Upper lobe of right lung (tissue), 1 donor: Measurements from ENCODE around the gene TMLHE. TPM values are rescaled to one million over a fixed set of nuclear protein-coding genes. Genes with fewer than 3 reads are reported as not detected.
"Not testable (repeated sequence)": the region's sequence is repeated elsewhere in the genome, so short reads cannot be mapped to it uniquely, and the experiment has no call there.

Experiments used
- ATAC-seq: fragments of 200-7000 bp; cut with Tn5 transposase; one replicate; pipeline ENCODE4 v1.9.1; 2020; ENCODE audit warnings: mild to moderate bottlenecking, moderate library complexity
- DNase-seq: peaks from one replicate; pipeline ENCODE4 v3.0.0-alpha.2; 2020
- H3K27ac ChIP-seq: fragments of 200-600 bp; one replicate; pipeline ENCODE4 v1.8.0; 2022
- H3K27me3 ChIP-seq: fragments of 200-600 bp; one replicate; pipeline ENCODE4 v1.8.0; 2022; ENCODE audit warnings: mild to moderate bottlenecking
- H3K36me3 ChIP-seq: fragments of 200-600 bp; one replicate; pipeline ENCODE4 v1.8.0; 2022
- H3K4me1 ChIP-seq: fragments of 200-600 bp; one replicate; pipeline ENCODE4 v1.8.0; 2022
- H3K4me3 ChIP-seq: fragments of 200-600 bp; one replicate; pipeline ENCODE4 v1.8.0; 2022; ENCODE audit warnings: mild to moderate bottlenecking
- H3K9me3 ChIP-seq: fragments of 200-600 bp; one replicate; pipeline ENCODE4 v1.8.0; 2022
- CTCF ChIP-seq: fragments of 200-600 bp; IDR thresholded peaks from one replicate; pipeline ENCODE4 v1.8.0; 2022; ENCODE audit warnings: antibody characterized with exemption
- intact Hi-C: fragments of 100-400 bp; cut with DNase I; formaldehyde crosslinking; loops from one replicate; pipeline ENCODE4 v1.11.0; 2022
- total RNA-seq: library from RNA; stranded (reverse); fragmentation: NEBNext Ultra II Directional; extraction: Animal tissue kit (Norgen Biotek cat#: 25700); gene quantifications from one replicate; pipeline ENCODE4 v1.2.1, GENCODE V29; 2021
- donor health status: DM: no; HTN: yes; CAD: no; lungs with severe emphysema.

Gene TMLHE
- total RNA-seq, 1 donor from 2014 or later, result 14.2 TPM

- ATAC-seq (no peak), DNase-seq (no peak)
- Histone ChIP-seq H3K27ac (no peak overlapping the region), H3K9me3 (peaks cover 5% of the 10 kb centered on the region), H3K36me3 (no peaks in the 10 kb centered on the region), H3K4me1 (no peaks in the 10 kb centered on the region), H3K4me3 (no peak overlapping the region), H3K27me3 (no peaks in the 10 kb centered on the region)
- intact Hi-C loops, result no loop called here
- no peak for TF ChIP-seq CTCF
These were observed 20.4 kb downstream of the TMLHE start for GRCh38 chrX:155592331-155592730.

GRCh38 chrX:155577682-155578081 lies 35.1 kb downstream of the TMLHE start:
- DNase-seq, result no peak
- ATAC-seq, result no peak
- H3K27ac ChIP-seq, result no peak overlapping the region
- H3K9me3 ChIP-seq, result no peaks in the 10 kb centered on the region
- H3K27me3 ChIP-seq, result no peaks in the 10 kb centered on the region
- no peaks in the 10 kb centered on the region for H3K4me1 ChIP-seq
- no peak overlapping the region for H3K4me3 ChIP-seq
- intact Hi-C loops, result no loop called here
- no peak for TF ChIP-seq CTCF
- no peaks in the 10 kb centered on the region for H3K36me3 ChIP-seq

GRCh38 chrX:155563099-155563498 lies 49.7 kb downstream of the TMLHE start:
- Histone ChIP-seq H3K27me3 (no peaks in the 10 kb centered on the region), H3K36me3 (no peaks in the 10 kb centered on the region), H3K4me3 (no peak overlapping the region), H3K9me3 (no peaks in the 10 kb centered on the region), H3K27ac (no peak overlapping the region), H3K4me1 (no peaks in the 10 kb centered on the region)
- no peak for ATAC-seq
- no peak for TF ChIP-seq CTCF
- DNase-seq, result no peak
- intact Hi-C loops, result no loop called here

GRCh38 chrX:155544881-155545280 lies 67.9 kb downstream of the TMLHE start:
- TF ChIP-seq CTCF, result no peak
- intact Hi-C loops, result no loop called here
- H3K27ac ChIP-seq, result no peak overlapping the region

GRCh38 chrX:155535866-155536265 lies 76.9 kb downstream of the TMLHE start:
- no peak for TF ChIP-seq CTCF
- H3K36me3 ChIP-seq, result no peaks in the 10 kb centered on the region
- H3K27ac ChIP-seq, result no peak overlapping the region
- no peak overlapping the region for H3K4me3 ChIP-seq
- H3K27me3 ChIP-seq, result no peaks in the 10 kb centered on the region
- H3K4me1 ChIP-seq, result no peaks in the 10 kb centered on the region
- no peaks in the 10 kb centered on the region for H3K9me3 ChIP-seq
- ATAC-seq, result no peak
- DNase-seq, result no peak
- intact Hi-C loops, result no loop called here

More at GRCh38 chrX:155544881-155545280, 67.9 kb downstream of the TMLHE start:
- H3K4me1 ChIP-seq, result no peaks in the 10 kb centered on the region
- no peaks in the 10 kb centered on the region for H3K27me3 ChIP-seq
- H3K9me3 ChIP-seq, result no peaks in the 10 kb centered on the region
- no peaks in the 10 kb centered on the region for H3K36me3 ChIP-seq
- DNase-seq (no peak), ATAC-seq (no peak)
- no peak overlapping the region for H3K4me3 ChIP-seq

GRCh38 chrX:155534800-155535199 lies 78.0 kb downstream of the TMLHE start:
- Histone ChIP-seq H3K4me1 (no peaks in the 10 kb centered on the region), H3K27ac (no peak overlapping the region), H3K4me3 (no peak overlapping the region), H3K36me3 (no peaks in the 10 kb centered on the region), H3K9me3 (no peaks in the 10 kb centered on the region), H3K27me3 (no peaks in the 10 kb centered on the region)
- DNase-seq (no peak), ATAC-seq (no peak)
- TF ChIP-seq CTCF, result no peak
- intact Hi-C loops, result no loop called here

- intact Hi-C loops, H3K27me3 ChIP-seq, H3K9me3 ChIP-seq, H3K36me3 ChIP-seq, ATAC-seq, H3K4me1 ChIP-seq, DNase-seq, H3K4me3 ChIP-seq, H3K27ac ChIP-seq: not testable (repeated sequence)
These were observed 85.7 kb downstream of the TMLHE start for GRCh38 chrX:155527023-155527422.
